Liver (tissue), 9 donors: ENCODE data around the gene MLLT10. TPM values are rescaled to one million over a fixed set of nuclear protein-coding genes. Genes with fewer than 3 reads are reported as not detected.

Experiments
- DNase-seq: peaks from one replicate; pipeline ENCODE4 v3.0.0-alpha.2; 2017; ENCODE audit warnings: low spot score
- H3K27ac ChIP-seq, 2 donors: one replicate each; pipeline ENCODE4 v1.7.0; 2013; ENCODE audit warnings: inconsistent platforms in 2 of 2, low read length in 2 of 2, control low read depth in 1 of 2, low read depth in 1 of 2, mild to moderate bottlenecking in 1 of 2
- H3K27me3 ChIP-seq, 4 donors: one replicate each; pipeline versions ENCODE4 v1.6.1 to v1.7.0; 2013; ENCODE audit warnings: low read length in 3 of 4, inconsistent platforms in 1 of 4, mild to moderate bottlenecking in 1 of 4, moderate library complexity in 1 of 4; ENCODE audit not compliant: control insufficient read depth in 4 of 4, insufficient read depth in 4 of 4
- H3K36me3 ChIP-seq, 4 donors: one replicate each; pipeline versions ENCODE4 v1.6.1 to v1.7.0; 2013; ENCODE audit warnings: low read length in 3 of 4, mild to moderate bottlenecking in 3 of 4, low read depth in 1 of 4, moderate library complexity in 1 of 4; ENCODE audit not compliant: control insufficient read depth in 4 of 4, insufficient read depth in 3 of 4
- H3K4me1 ChIP-seq, 4 donors: one replicate each; pipeline versions ENCODE4 v1.6.1 to v1.7.0; 2013; ENCODE audit warnings: low read length in 3 of 4, mild to moderate bottlenecking in 3 of 4, moderate library complexity in 1 of 4; ENCODE audit not compliant: control insufficient read depth in 4 of 4, insufficient read depth in 4 of 4
- H3K4me3 ChIP-seq, 3 donors: one replicate each; pipeline versions ENCODE4 v1.6.1 to v1.7.0; 2013; ENCODE audit warnings: low read length in 3 of 3, control low read depth in 1 of 3, low read depth in 1 of 3, mild to moderate bottlenecking in 1 of 3
- H3K9ac ChIP-seq, 2 donors: one replicate each; pipeline ENCODE4 v1.7.0; 2013; ENCODE audit warnings: low read length in 2 of 2, mild to moderate bottlenecking in 2 of 2, moderate library complexity in 2 of 2, control low read depth in 1 of 2, low read depth in 1 of 2
- H3K9me3 ChIP-seq, 4 donors: one replicate each; pipeline versions ENCODE4 v1.6.1 to v1.7.0; 2013; ENCODE audit warnings: low read length in 3 of 4; ENCODE audit not compliant: control insufficient read depth in 4 of 4
- FOXA2 ChIP-seq: IDR thresholded peaks from 2 replicates; pipeline ENCODE4 v1.6.1; 2016; ENCODE audit warnings: antibody characterized with exemption
- GABPA ChIP-seq, 2 donors: IDR thresholded peaks in 1 of 2; conservative IDR thresholded peaks in 1 of 2; 2 replicates each; pipeline ENCODE4 v1.6.1; 2016; ENCODE audit warnings: antibody characterized with exemption in 2 of 2, mild to moderate bottlenecking in 1 of 2, moderate library complexity in 1 of 2
- HNF4A ChIP-seq, 2 donors: conservative IDR thresholded peaks; 2 replicates each; pipeline ENCODE4 v1.6.1; 2016; ENCODE audit warnings: antibody characterized with exemption in 2 of 2, mild to moderate bottlenecking in 2 of 2
- HNF4G ChIP-seq: IDR thresholded peaks from 2 replicates; pipeline ENCODE4 v1.6.1; 2016; ENCODE audit warnings: antibody characterized with exemption
- JUND ChIP-seq, 2 donors: IDR thresholded peaks; 2 replicates each; pipeline ENCODE4 v1.6.1; 2016; ENCODE audit warnings: antibody characterized with exemption in 2 of 2
- NR2F2 ChIP-seq: IDR thresholded peaks from 2 replicates; pipeline ENCODE4 v1.6.1; 2016; ENCODE audit warnings: antibody characterized with exemption
- RAD21 ChIP-seq, 2 donors: IDR thresholded peaks; 2 replicates each; pipeline ENCODE4 v1.6.1; 2016; ENCODE audit warnings: antibody characterized with exemption in 2 of 2, mild to moderate bottlenecking in 2 of 2
- RXRA ChIP-seq, 2 donors: IDR thresholded peaks; 2 replicates each; pipeline ENCODE4 v1.6.1; 2017 to 2018; ENCODE audit warnings: antibody characterized with exemption in 2 of 2, mild to moderate bottlenecking in 1 of 2
- SP1 ChIP-seq: IDR thresholded peaks from 2 replicates; pipeline ENCODE4 v1.6.1; 2018; ENCODE audit warnings: antibody characterized with exemption, mild to moderate bottlenecking
- TAF1 ChIP-seq: conservative IDR thresholded peaks from 2 replicates; pipeline ENCODE4 v1.6.1; 2016; ENCODE audit warnings: antibody characterized with exemption, mild to moderate bottlenecking
- YY1 ChIP-seq: IDR thresholded peaks from 2 replicates; pipeline ENCODE4 v1.6.1; 2016; ENCODE audit warnings: antibody characterized with exemption, mild to moderate bottlenecking
- WGBS: extraction: QIAGEN DNeasy Blood & Tissue Kit; methylation state at CpG from one replicate; pipeline ENCODE4 v1.1.7; 2013; 5-methylcytosine and 5-hydroxymethylcytosine counted together
- polyA plus RNA-seq, 2 donors: library from polyadenylated mRNA; stranded (reverse) in 1 of 2; unstranded in 1 of 2; fragments of 200-250 nt in 1 of 2; fragments of >200 nt in 1 of 2; fragmentation: Nextera tagmentation in 1 of 2; extraction: Ambion mirVana in 1 of 2; gene quantifications; one replicate each; pipeline versions ENCODE4 v1.2.1 to v1.2.3, GENCODE V29; 2013 to 2015
- total RNA-seq, 2 donors: library from RNA; depleted of rRNA; stranded (reverse); fragments of >200 nt; gene quantifications; one replicate each; pipeline ENCODE4 v1.2.3, GENCODE V29; 2014
- TF ChIP-seq, protein P1 (sequence below): IDR thresholded peaks from 2 replicates; pipeline ENCODE4 v1.6.1; 2016; ENCODE audit warnings: antibody characterized with exemption
- TF ChIP-seq, protein P2 (sequence below): IDR thresholded peaks from 2 replicates; pipeline ENCODE4 v1.6.1; 2016; ENCODE audit warnings: antibody characterized with exemption, mild to moderate bottlenecking
- TF ChIP-seq, protein P3 (sequence below): fragments of 150-350 bp; IDR thresholded peaks from 2 replicates; pipeline ENCODE4 v1.5.1; 2017; ENCODE audit warnings: improper control_type of control experiment, low read depth, low read length; ENCODE audit not compliant: missing input control
- TF ChIP-seq, protein P4 (sequence below): IDR thresholded peaks from 2 replicates; pipeline ENCODE4 v1.6.1; 2016; ENCODE audit warnings: antibody characterized with exemption
- donor health status: healthy.
- donor health status: healthy.
- donor health status: healthy.
- donor health status: healthy.
- donor health status: healthy.

The MLLT10 gene
- total and polyA plus RNA-seq, 4 donors: 11.9 to 47.4 (median 22.6) TPM

DNA sequence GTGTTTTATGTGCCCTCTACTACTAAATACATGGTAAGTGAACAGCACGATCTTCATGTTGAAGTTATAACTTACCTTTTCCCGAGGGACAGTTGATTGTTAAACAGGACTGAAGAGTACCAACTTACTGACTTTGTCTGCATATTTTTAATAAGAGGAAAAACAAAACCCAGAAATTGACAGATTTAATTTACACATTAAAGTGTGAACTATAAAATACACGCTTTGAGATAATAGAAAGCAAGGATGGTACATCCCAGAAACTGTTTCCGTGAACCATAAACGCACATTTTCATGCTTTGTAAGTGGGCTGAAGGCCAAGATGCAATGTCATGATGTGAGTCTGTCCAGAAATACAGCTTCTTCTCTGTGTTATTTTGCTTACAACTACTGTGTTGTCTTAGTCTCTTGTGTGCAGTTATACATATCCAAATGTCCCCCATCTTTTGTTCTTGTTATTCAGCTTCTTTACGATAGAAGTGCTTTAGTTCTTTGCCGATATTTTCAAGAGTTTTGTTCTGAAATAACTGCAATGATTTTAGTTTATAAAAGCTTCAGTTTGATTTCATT lies 190.1 kb downstream of the MLLT10 start:
- H3K9me3 ChIP-seq: no peaks in the 10 kb centered on the region
- DNase-seq: no peak
- WGBS: 81% methylated on average over 7 of the region's 7 CpGs
- H3K4me1 ChIP-seq: peaks cover 2 to 12% (median 9%) of the 10 kb centered on the region in 4 donors
- H3K9ac ChIP-seq: no peak overlapping the region
- peaks cover 0 to 14% (median 4%) of the 10 kb centered on the region in 4 donors for H3K36me3 ChIP-seq
- H3K27ac ChIP-seq: no peak overlapping the region
- H3K4me3 ChIP-seq: no peak overlapping the region
- H3K27me3 ChIP-seq: no peaks in the 10 kb centered on the region
- no peak for TF ChIP-seq YY1
- TF ChIP-seq HNF4G: no peak
- TF ChIP-seq, protein P1, sequence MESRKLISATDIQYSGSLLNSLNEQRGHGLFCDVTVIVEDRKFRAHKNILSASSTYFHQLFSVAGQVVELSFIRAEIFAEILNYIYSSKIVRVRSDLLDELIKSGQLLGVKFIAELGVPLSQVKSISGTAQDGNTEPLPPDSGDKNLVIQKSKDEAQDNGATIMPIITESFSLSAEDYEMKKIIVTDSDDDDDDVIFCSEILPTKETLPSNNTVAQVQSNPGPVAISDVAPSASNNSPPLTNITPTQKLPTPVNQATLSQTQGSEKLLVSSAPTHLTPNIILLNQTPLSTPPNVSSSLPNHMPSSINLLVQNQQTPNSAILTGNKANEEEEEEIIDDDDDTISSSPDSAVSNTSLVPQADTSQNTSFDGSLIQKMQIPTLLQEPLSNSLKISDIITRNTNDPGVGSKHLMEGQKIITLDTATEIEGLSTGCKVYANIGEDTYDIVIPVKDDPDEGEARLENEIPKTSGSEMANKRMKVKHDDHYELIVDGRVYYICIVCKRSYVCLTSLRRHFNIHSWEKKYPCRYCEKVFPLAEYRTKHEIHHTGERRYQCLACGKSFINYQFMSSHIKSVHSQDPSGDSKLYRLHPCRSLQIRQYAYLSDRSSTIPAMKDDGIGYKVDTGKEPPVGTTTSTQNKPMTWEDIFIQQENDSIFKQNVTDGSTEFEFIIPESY: no peak
- no peak for TF ChIP-seq JUND (IDR thresholded peaks at IDR 0.05)
- TF ChIP-seq, protein P2, sequence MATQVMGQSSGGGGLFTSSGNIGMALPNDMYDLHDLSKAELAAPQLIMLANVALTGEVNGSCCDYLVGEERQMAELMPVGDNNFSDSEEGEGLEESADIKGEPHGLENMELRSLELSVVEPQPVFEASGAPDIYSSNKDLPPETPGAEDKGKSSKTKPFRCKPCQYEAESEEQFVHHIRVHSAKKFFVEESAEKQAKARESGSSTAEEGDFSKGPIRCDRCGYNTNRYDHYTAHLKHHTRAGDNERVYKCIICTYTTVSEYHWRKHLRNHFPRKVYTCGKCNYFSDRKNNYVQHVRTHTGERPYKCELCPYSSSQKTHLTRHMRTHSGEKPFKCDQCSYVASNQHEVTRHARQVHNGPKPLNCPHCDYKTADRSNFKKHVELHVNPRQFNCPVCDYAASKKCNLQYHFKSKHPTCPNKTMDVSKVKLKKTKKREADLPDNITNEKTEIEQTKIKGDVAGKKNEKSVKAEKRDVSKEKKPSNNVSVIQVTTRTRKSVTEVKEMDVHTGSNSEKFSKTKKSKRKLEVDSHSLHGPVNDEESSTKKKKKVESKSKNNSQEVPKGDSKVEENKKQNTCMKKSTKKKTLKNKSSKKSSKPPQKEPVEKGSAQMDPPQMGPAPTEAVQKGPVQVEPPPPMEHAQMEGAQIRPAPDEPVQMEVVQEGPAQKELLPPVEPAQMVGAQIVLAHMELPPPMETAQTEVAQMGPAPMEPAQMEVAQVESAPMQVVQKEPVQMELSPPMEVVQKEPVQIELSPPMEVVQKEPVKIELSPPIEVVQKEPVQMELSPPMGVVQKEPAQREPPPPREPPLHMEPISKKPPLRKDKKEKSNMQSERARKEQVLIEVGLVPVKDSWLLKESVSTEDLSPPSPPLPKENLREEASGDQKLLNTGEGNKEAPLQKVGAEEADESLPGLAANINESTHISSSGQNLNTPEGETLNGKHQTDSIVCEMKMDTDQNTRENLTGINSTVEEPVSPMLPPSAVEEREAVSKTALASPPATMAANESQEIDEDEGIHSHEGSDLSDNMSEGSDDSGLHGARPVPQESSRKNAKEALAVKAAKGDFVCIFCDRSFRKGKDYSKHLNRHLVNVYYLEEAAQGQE: no peak
- no peak for TF ChIP-seq GABPA (IDR thresholded peaks at IDR 0.05 in 1 of 2, conservative IDR thresholded peaks at IDR 0.05 in 1 of 2)

DNA sequence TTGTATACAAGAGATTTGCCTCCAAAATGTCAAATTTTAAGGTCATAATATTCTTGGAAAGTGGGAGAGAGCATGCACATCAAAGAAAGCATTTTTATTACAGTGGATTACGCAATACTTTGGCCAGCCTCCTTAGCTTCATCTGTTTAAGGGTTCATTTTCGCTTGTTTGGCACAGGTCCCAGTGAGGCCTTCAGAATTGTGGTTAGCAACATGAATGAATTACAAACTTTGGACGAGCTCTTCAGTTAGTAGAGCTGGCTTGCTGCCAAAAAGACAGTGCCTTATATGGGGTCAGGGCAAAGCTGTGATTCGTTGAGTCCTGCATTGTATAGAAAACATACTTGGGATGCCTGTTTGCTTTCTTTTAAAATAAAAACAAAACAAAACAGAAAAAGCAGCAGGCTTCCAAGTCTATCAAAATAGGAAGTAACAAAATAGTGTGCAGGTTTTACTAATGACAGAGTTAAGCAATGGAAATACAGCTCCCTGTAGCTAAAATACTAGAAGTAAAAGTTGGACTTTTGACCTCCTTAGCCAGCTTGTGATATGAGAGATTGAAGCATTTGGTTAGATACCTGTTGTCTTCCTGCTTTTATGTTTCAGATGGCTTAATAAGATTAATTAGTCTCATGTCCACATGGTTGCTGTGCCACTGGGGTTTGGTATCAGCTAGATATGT lies 190.8 kb downstream of the MLLT10 start:
- Histone ChIP-seq H3K4me1 (peaks cover 2 to 12% (median 9%) of the 10 kb centered on the region in 4 donors), H3K36me3 (peaks cover 0 to 11% (median 5%) of the 10 kb centered on the region in 4 donors), H3K27ac (no peak overlapping the region), H3K27me3 (no peaks in the 10 kb centered on the region), H3K4me3 (no peak overlapping the region), H3K9ac (no peak overlapping the region), H3K9me3 (no peaks in the 10 kb centered on the region)
- WGBS: 3% methylated on average over 4 of the region's 4 CpGs
- TF ChIP-seq FOXA2: no peak
- no peak for TF ChIP-seq NR2F2
- TF ChIP-seq, protein P2: no peak
- TF ChIP-seq, protein P3, sequence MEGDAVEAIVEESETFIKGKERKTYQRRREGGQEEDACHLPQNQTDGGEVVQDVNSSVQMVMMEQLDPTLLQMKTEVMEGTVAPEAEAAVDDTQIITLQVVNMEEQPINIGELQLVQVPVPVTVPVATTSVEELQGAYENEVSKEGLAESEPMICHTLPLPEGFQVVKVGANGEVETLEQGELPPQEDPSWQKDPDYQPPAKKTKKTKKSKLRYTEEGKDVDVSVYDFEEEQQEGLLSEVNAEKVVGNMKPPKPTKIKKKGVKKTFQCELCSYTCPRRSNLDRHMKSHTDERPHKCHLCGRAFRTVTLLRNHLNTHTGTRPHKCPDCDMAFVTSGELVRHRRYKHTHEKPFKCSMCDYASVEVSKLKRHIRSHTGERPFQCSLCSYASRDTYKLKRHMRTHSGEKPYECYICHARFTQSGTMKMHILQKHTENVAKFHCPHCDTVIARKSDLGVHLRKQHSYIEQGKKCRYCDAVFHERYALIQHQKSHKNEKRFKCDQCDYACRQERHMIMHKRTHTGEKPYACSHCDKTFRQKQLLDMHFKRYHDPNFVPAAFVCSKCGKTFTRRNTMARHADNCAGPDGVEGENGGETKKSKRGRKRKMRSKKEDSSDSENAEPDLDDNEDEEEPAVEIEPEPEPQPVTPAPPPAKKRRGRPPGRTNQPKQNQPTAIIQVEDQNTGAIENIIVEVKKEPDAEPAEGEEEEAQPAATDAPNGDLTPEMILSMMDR: no peak
- TF ChIP-seq, protein P1: peak; percentile 56
- no peak for TF ChIP-seq TAF1
- peak; percentile 45 for TF ChIP-seq SP1
- TF ChIP-seq HNF4G: peak; percentile 11
- TF ChIP-seq, protein P4, sequence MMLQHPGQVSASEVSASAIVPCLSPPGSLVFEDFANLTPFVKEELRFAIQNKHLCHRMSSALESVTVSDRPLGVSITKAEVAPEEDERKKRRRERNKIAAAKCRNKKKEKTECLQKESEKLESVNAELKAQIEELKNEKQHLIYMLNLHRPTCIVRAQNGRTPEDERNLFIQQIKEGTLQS: no peak
- peak; percentile 55 to 67 for TF ChIP-seq HNF4A (conservative IDR thresholded peaks at IDR 0.05)
- TF ChIP-seq RXRA (IDR thresholded peaks at IDR 0.05): peak; percentile 58 to 69
- TF ChIP-seq YY1: peak; percentile 36
- peak; percentile 54 for TF ChIP-seq RAD21 (IDR thresholded peaks at IDR 0.05)
- DNase-seq: peak; percentile 68
